Brain microvascular endothelial cell (primary cell): ENCODE measurements around the gene IL12RB1.

ENCODE experiments used
- DNase-seq: peaks from one replicate; pipeline ENCODE4 v3.0.0-alpha.2; 2020
- H3K27ac ChIP-seq: fragments of 250-450 bp; sonication (Bioruptor Pico); 2 replicates; pipeline ENCODE4 v1.5.1; 2020; ENCODE audit warnings: mild to moderate bottlenecking, moderate library complexity
- H3K27me3 ChIP-seq: fragments of 250-450 bp; sonication (Bioruptor Pico); replicated peaks from 2 replicates; pipeline ENCODE4 v1.5.1; 2020; ENCODE audit warnings: mild to moderate bottlenecking
- H3K36me3 ChIP-seq: fragments of 250-450 bp; sonication (Bioruptor Pico); replicated peaks from 2 replicates; pipeline ENCODE4 v1.5.1; 2020; ENCODE audit warnings: mild to moderate bottlenecking
- H3K4me3 ChIP-seq: 2 replicates; pipeline ENCODE4 v1.5.1; 2011; ENCODE audit warnings: low read depth, mild to moderate bottlenecking, control low read depth, low read length, moderate library complexity
- CTCF ChIP-seq: IDR thresholded peaks from 2 replicates; pipeline ENCODE4 v1.5.1; 2011; ENCODE audit warnings: low read depth, mild to moderate bottlenecking, moderate library complexity, low read length, control low read depth, inconsistent platforms; ENCODE audit errors: missing control alignments
- in situ Hi-C: cut with HindIII; loops from 2 replicates; pipeline ENCODE4 v1.10.0; 2017; ENCODE audit warnings: low sequenced_read_pairs, low pct_ligation_motif_present

Gene IL12RB1

GRCh38 chr19:18058208-18059009 lies 28.3 kb downstream of the IL12RB1 start:
- DNase-seq = peak; percentile 48
- peak; percentile 91 for TF ChIP-seq CTCF
- H3K27me3 ChIP-seq = no peaks in the 10 kb centered on the region
- peak overlapping the region; percentile 17 for H3K4me3 ChIP-seq
- in situ Hi-C loops = no loop called here
- H3K27ac ChIP-seq = no peak overlapping the region
- no peaks in the 10 kb centered on the region for H3K36me3 ChIP-seq

GRCh38 chr19:18057557-18057956 lies 29.2 kb downstream of the IL12RB1 start:
- Histone ChIP-seq H3K4me3 (no peak overlapping the region), H3K27me3 (no peaks in the 10 kb centered on the region), H3K36me3 (no peaks in the 10 kb centered on the region), H3K27ac (no peak overlapping the region)
- DNase-seq = no peak
- TF ChIP-seq CTCF = no peak
- in situ Hi-C loops = no loop called here

DNA sequence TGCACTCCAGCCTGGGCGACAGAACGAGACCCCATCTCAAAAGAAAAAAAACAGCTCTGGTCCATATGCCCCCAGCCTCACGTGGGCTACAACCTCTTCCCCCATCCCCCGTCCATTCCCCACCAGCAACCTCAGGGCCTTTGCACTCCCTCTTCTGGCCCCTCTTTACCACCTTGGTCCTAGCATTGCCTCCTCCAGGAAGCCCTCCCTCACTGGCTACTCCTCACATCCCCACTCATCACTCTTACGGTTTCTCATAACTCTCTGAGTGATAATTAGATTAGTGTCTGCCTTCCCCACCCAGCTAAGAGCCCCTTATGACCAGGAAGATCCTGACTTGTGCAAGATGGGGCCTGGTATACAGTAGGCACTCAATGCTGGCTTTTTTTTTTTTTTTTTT lies 30.8 kb downstream of the IL12RB1 start:
- H3K27me3 ChIP-seq = no peaks in the 10 kb centered on the region
- no peaks in the 10 kb centered on the region for H3K36me3 ChIP-seq
- no peak for DNase-seq
- H3K27ac ChIP-seq = no peak overlapping the region
- no peak for TF ChIP-seq CTCF
- in situ Hi-C loops = no loop called here
- H3K4me3 ChIP-seq = no peak overlapping the region

GRCh38 chr19:18053576-18054219 lies 33.0 kb downstream of the IL12RB1 start:
- Histone ChIP-seq H3K27ac (no peak overlapping the region), H3K36me3 (no peaks in the 10 kb centered on the region), H3K27me3 (no peaks in the 10 kb centered on the region), H3K4me3 (no peak overlapping the region)
- no peak for DNase-seq
- no peak for TF ChIP-seq CTCF
- in situ Hi-C loops = no loop called here

- no peak overlapping the region for H3K4me3 ChIP-seq
- TF ChIP-seq CTCF = no peak
Observed at GRCh38 chr19:18051887-18052286, 34.8 kb downstream of the IL12RB1 start.

More at GRCh38 chr19:18051887-18052286, 34.8 kb downstream of the IL12RB1 start:
- no peak overlapping the region for H3K27ac ChIP-seq
- in situ Hi-C loops = no loop called here
- H3K36me3 ChIP-seq = no peaks in the 10 kb centered on the region
- DNase-seq = no peak
- H3K27me3 ChIP-seq = no peaks in the 10 kb centered on the region
